ENCODE measurements around the gene NEK10.
"Not testable (repeated sequence)": the region's sequence is repeated elsewhere in the genome, so short reads cannot be mapped to it uniquely, and the experiment has no call there.

NEK10 gene

GRCh38 chr3:27319304-27319703, 49.9 kb downstream of the NEK10 start:
- H3K4me1 ChIP-seq (ENCODE audit: control insufficient read depth in 1 of 2, insufficient read depth in 2 of 2, low read length in 2 of 2): no peaks in the 10 kb centered on the region
- no peaks in the 10 kb centered on the region for H3K27me3 ChIP-seq (ENCODE audit: control insufficient read depth in 1 of 2, insufficient read depth in 2 of 2, low read length in 2 of 2)
- no peaks in the 10 kb centered on the region for H3K36me3 ChIP-seq (ENCODE audit: control insufficient read depth in 1 of 2, insufficient read depth in 2 of 2, low read length in 2 of 2)
- H3K4me3 ChIP-seq (ENCODE audit: low read depth in 1 of 2, low read length in 2 of 2): no peak overlapping the region
- no peak overlapping the region for H3K9ac ChIP-seq (ENCODE audit: low read depth in 1 of 2, low read length in 2 of 2)
- H3K9me3 ChIP-seq (ENCODE audit: control insufficient read depth in 1 of 2, low read length in 2 of 2): no peaks in the 10 kb centered on the region
- no peak overlapping the region for H3K27ac ChIP-seq (ENCODE audit: low read depth, low read length)

- no peak overlapping the region for H3K4me3 ChIP-seq (ENCODE audit: low read depth in 1 of 2, low read length in 2 of 2)
- H3K27me3 ChIP-seq (ENCODE audit: control insufficient read depth in 1 of 2, insufficient read depth in 2 of 2, low read length in 2 of 2): no peaks in the 10 kb centered on the region
- no peaks in the 10 kb centered on the region for H3K4me1 ChIP-seq (ENCODE audit: control insufficient read depth in 1 of 2, insufficient read depth in 2 of 2, low read length in 2 of 2)
- H3K36me3 ChIP-seq (ENCODE audit: control insufficient read depth in 1 of 2, insufficient read depth in 2 of 2, low read length in 2 of 2): no peaks in the 10 kb centered on the region
- no peaks in the 10 kb centered on the region for H3K9me3 ChIP-seq (ENCODE audit: control insufficient read depth in 1 of 2, low read length in 2 of 2)
- H3K9ac ChIP-seq (ENCODE audit: low read depth in 1 of 2, low read length in 2 of 2): no peak overlapping the region
- H3K27ac ChIP-seq (ENCODE audit: low read depth, low read length): no peak overlapping the region
Measured at GRCh38 chr3:27317096-27317495, 52.1 kb downstream of the NEK10 start.

GRCh38 chr3:27315003-27315402, 54.2 kb downstream of the NEK10 start:
- H3K4me1 ChIP-seq (ENCODE audit: control insufficient read depth in 1 of 2, insufficient read depth in 2 of 2, low read length in 2 of 2): no peaks in the 10 kb centered on the region
- H3K4me3 ChIP-seq (ENCODE audit: low read depth in 1 of 2, low read length in 2 of 2): no peak overlapping the region
- H3K27me3 ChIP-seq (ENCODE audit: control insufficient read depth in 1 of 2, insufficient read depth in 2 of 2, low read length in 2 of 2): no peaks in the 10 kb centered on the region
- no peaks in the 10 kb centered on the region for H3K36me3 ChIP-seq (ENCODE audit: control insufficient read depth in 1 of 2, insufficient read depth in 2 of 2, low read length in 2 of 2)
- H3K9me3 ChIP-seq (ENCODE audit: control insufficient read depth in 1 of 2, low read length in 2 of 2): no peaks in the 10 kb centered on the region
- H3K27ac ChIP-seq (ENCODE audit: low read depth, low read length): no peak overlapping the region
- no peak overlapping the region for H3K9ac ChIP-seq (ENCODE audit: low read depth in 1 of 2, low read length in 2 of 2)

DNA sequence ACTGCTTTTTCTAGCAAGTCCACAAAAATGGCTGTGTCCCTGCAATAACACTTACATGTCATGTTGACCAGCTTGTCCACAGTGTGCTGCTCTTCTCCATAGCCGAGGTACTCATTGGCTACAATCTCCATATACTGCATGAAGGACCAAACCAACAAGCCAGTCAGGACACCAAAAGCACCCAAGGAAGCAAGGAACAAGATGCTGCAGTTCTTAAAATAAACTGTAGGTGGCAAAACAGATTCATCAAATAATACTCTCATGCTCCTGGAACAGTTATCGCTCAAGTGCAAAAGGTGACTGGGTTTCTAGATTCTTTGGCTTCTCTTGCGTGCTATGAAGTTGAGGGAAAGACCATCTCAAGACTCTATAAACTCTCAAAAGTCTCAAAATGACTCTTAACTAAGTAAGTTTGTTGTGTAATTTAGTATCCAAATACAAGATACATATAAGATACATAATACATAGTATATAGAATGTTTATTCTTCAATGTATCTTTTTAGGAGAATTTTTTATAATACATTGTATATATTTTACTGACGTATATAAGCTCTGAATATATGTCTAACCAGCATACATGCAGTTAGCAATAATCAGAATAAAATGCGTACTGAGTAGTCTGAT, 57.0 kb downstream of the NEK10 start:
- H3K9ac ChIP-seq (ENCODE audit: low read depth in 1 of 2, low read length in 2 of 2): no peak overlapping the region
- no peaks in the 10 kb centered on the region for H3K27me3 ChIP-seq (ENCODE audit: control insufficient read depth in 1 of 2, insufficient read depth in 2 of 2, low read length in 2 of 2)
- no peak overlapping the region for H3K4me3 ChIP-seq (ENCODE audit: low read depth in 1 of 2, low read length in 2 of 2)

GRCh38 chr3:27311400-27311799, 57.8 kb downstream of the NEK10 start:
- Histone ChIP-seq H3K27ac (ENCODE audit: low read depth, low read length) (no peak overlapping the region), H3K4me1 (ENCODE audit: control insufficient read depth in 1 of 2, insufficient read depth in 2 of 2, low read length in 2 of 2) (no peaks in the 10 kb centered on the region), H3K4me3 (ENCODE audit: low read depth in 1 of 2, low read length in 2 of 2) (no peak overlapping the region), H3K27me3 (ENCODE audit: control insufficient read depth in 1 of 2, insufficient read depth in 2 of 2, low read length in 2 of 2) (no peaks in the 10 kb centered on the region), H3K9me3 (ENCODE audit: control insufficient read depth in 1 of 2, low read length in 2 of 2) (no peaks in the 10 kb centered on the region), H3K9ac (ENCODE audit: low read depth in 1 of 2, low read length in 2 of 2) (no peak overlapping the region), H3K36me3 (ENCODE audit: control insufficient read depth in 1 of 2, insufficient read depth in 2 of 2, low read length in 2 of 2) (no peaks in the 10 kb centered on the region)

More for the DNA sequence above, 57.0 kb downstream of the NEK10 start:
- Histone ChIP-seq H3K36me3 (ENCODE audit: control insufficient read depth in 1 of 2, insufficient read depth in 2 of 2, low read length in 2 of 2) (no peaks in the 10 kb centered on the region), H3K4me1 (ENCODE audit: control insufficient read depth in 1 of 2, insufficient read depth in 2 of 2, low read length in 2 of 2) (no peaks in the 10 kb centered on the region), H3K27ac (ENCODE audit: low read depth, low read length) (no peak overlapping the region), H3K9me3 (ENCODE audit: control insufficient read depth in 1 of 2, low read length in 2 of 2) (no peaks in the 10 kb centered on the region)

- no peaks in the 10 kb centered on the region for H3K4me1 ChIP-seq (ENCODE audit: control insufficient read depth in 1 of 2, insufficient read depth in 2 of 2, low read length in 2 of 2)
- H3K36me3 ChIP-seq (ENCODE audit: control insufficient read depth in 1 of 2, insufficient read depth in 2 of 2, low read length in 2 of 2): no peaks in the 10 kb centered on the region
- H3K9me3 ChIP-seq (ENCODE audit: control insufficient read depth in 1 of 2, low read length in 2 of 2): no peaks in the 10 kb centered on the region
- H3K27ac ChIP-seq (ENCODE audit: low read depth, low read length): no peak overlapping the region
- no peaks in the 10 kb centered on the region for H3K27me3 ChIP-seq (ENCODE audit: control insufficient read depth in 1 of 2, insufficient read depth in 2 of 2, low read length in 2 of 2)
- H3K4me3 ChIP-seq (ENCODE audit: low read depth in 1 of 2, low read length in 2 of 2): no peak overlapping the region
- no peak overlapping the region for H3K9ac ChIP-seq (ENCODE audit: low read depth in 1 of 2, low read length in 2 of 2)
Measured at GRCh38 chr3:27310688-27311087, 58.5 kb downstream of the NEK10 start.

GRCh38 chr3:27307566-27307965, 61.6 kb downstream of the NEK10 start:
- H3K4me3 ChIP-seq (ENCODE audit: low read depth in 1 of 2, low read length in 2 of 2): no peak overlapping the region
- no peaks in the 10 kb centered on the region for H3K4me1 ChIP-seq (ENCODE audit: control insufficient read depth in 1 of 2, insufficient read depth in 2 of 2, low read length in 2 of 2)
- no peaks in the 10 kb centered on the region for H3K9me3 ChIP-seq (ENCODE audit: control insufficient read depth in 1 of 2, low read length in 2 of 2)
- no peak overlapping the region for H3K27ac ChIP-seq (ENCODE audit: low read depth, low read length)
- H3K36me3 ChIP-seq (ENCODE audit: control insufficient read depth in 1 of 2, insufficient read depth in 2 of 2, low read length in 2 of 2): no peaks in the 10 kb centered on the region
- no peaks in the 10 kb centered on the region for H3K27me3 ChIP-seq (ENCODE audit: control insufficient read depth in 1 of 2, insufficient read depth in 2 of 2, low read length in 2 of 2)
- H3K9ac ChIP-seq (ENCODE audit: low read depth in 1 of 2, low read length in 2 of 2): no peak overlapping the region

DNA sequence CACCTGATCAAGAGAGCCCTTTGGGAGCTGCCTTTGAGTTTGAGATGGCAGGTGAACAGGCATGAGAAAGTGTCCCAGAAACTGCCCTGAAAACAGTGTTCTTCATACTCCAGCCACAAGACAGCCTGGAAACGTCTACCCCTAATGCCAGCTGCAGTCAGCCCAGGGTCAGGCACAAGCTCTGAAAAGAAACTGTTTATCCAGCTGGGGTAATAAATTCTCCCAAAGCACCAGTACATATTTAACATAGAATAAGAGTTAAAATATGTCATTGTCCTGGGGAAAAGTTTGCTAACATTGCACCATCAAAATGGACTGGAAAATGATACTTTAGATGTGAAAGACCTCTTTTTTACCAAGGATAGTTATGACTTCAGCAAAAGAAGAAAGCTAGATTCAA, 66.3 kb downstream of the NEK10 start:
- H3K27ac ChIP-seq (ENCODE audit: low read depth, low read length): no peak overlapping the region
- no peaks in the 10 kb centered on the region for H3K4me1 ChIP-seq (ENCODE audit: control insufficient read depth in 1 of 2, insufficient read depth in 2 of 2, low read length in 2 of 2)
- H3K4me3 ChIP-seq (ENCODE audit: low read depth in 1 of 2, low read length in 2 of 2): no peak overlapping the region
- H3K36me3 ChIP-seq (ENCODE audit: control insufficient read depth in 1 of 2, insufficient read depth in 2 of 2, low read length in 2 of 2): no peaks in the 10 kb centered on the region
- no peak overlapping the region for H3K9ac ChIP-seq (ENCODE audit: low read depth in 1 of 2, low read length in 2 of 2)
- peaks cover 3 to 5% of the 10 kb centered on the region in 2 donors for H3K9me3 ChIP-seq (ENCODE audit: control insufficient read depth in 1 of 2, low read length in 2 of 2)
- no peaks in the 10 kb centered on the region for H3K27me3 ChIP-seq (ENCODE audit: control insufficient read depth in 1 of 2, insufficient read depth in 2 of 2, low read length in 2 of 2)

DNA sequence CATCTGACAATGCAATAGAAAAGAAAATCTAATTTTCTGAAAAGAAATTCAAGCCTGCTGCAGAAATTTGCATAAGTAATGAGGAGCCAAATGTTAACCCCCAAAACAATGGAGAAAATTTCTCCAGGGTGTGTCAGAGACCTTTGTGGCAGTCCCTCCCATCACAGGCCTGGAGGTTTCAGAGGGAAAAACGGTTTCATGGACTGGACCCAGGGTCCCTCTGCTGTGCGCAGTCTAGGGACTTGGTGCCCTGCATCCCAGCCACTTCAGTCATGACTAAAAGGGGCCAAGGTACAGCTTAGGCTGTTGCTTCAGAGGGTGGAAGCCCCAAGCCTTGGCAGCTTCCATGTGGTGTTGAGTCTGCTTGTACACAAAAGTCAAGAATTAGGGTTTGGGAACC, 70.2 kb downstream of the NEK10 start:
- not testable (repeated sequence) for H3K27me3 ChIP-seq (ENCODE audit: control insufficient read depth in 1 of 2, insufficient read depth in 2 of 2, low read length in 2 of 2); H3K4me1 ChIP-seq (ENCODE audit: control insufficient read depth in 1 of 2, insufficient read depth in 2 of 2, low read length in 2 of 2); H3K4me3 ChIP-seq (ENCODE audit: low read depth in 1 of 2, low read length in 2 of 2); H3K9me3 ChIP-seq (ENCODE audit: control insufficient read depth in 1 of 2, low read length in 2 of 2); H3K9ac ChIP-seq (ENCODE audit: low read depth in 1 of 2, low read length in 2 of 2); H3K36me3 ChIP-seq (ENCODE audit: control insufficient read depth in 1 of 2, insufficient read depth in 2 of 2, low read length in 2 of 2); H3K27ac ChIP-seq (ENCODE audit: low read depth, low read length)

- peaks cover 0 to 2% of the 10 kb centered on the region in 2 donors for H3K4me1 ChIP-seq (ENCODE audit: control insufficient read depth in 1 of 2, insufficient read depth in 2 of 2, low read length in 2 of 2)
- H3K9ac ChIP-seq (ENCODE audit: low read depth in 1 of 2, low read length in 2 of 2): no peak overlapping the region
- H3K27ac ChIP-seq (ENCODE audit: low read depth, low read length): no peak overlapping the region
- no peak overlapping the region for H3K4me3 ChIP-seq (ENCODE audit: low read depth in 1 of 2, low read length in 2 of 2)
- no peaks in the 10 kb centered on the region for H3K36me3 ChIP-seq (ENCODE audit: control insufficient read depth in 1 of 2, insufficient read depth in 2 of 2, low read length in 2 of 2)
- H3K27me3 ChIP-seq (ENCODE audit: control insufficient read depth in 1 of 2, insufficient read depth in 2 of 2, low read length in 2 of 2): no peaks in the 10 kb centered on the region
- H3K9me3 ChIP-seq (ENCODE audit: control insufficient read depth in 1 of 2, low read length in 2 of 2): no peaks in the 10 kb centered on the region
Measured at GRCh38 chr3:27293939-27294338, 75.2 kb downstream of the NEK10 start.

GRCh38 chr3:27290760-27291159, 78.4 kb downstream of the NEK10 start:
- Histone ChIP-seq H3K27me3 (ENCODE audit: control insufficient read depth in 1 of 2, insufficient read depth in 2 of 2, low read length in 2 of 2) (no peaks in the 10 kb centered on the region), H3K9ac (ENCODE audit: low read depth in 1 of 2, low read length in 2 of 2) (no peak overlapping the region), H3K4me3 (ENCODE audit: low read depth in 1 of 2, low read length in 2 of 2) (no peak overlapping the region), H3K9me3 (ENCODE audit: control insufficient read depth in 1 of 2, low read length in 2 of 2) (no peaks in the 10 kb centered on the region), H3K27ac (ENCODE audit: low read depth, low read length) (no peak overlapping the region), H3K4me1 (ENCODE audit: control insufficient read depth in 1 of 2, insufficient read depth in 2 of 2, low read length in 2 of 2) (peaks cover 0 to 2% of the 10 kb centered on the region in 2 donors), H3K36me3 (ENCODE audit: control insufficient read depth in 1 of 2, insufficient read depth in 2 of 2, low read length in 2 of 2) (no peaks in the 10 kb centered on the region)

All from duodenal mucosa (tissue), 2 donors.